HG02970 (cell line): ENCODE measurements around the gene ASPG.

Experiments
- ATAC-seq: cut with Tn5 transposase; IDR thresholded peaks from one replicate; pipeline ENCODE4 v1.9.1; 2021; ENCODE audit warnings: mild to moderate bottlenecking, moderate library complexity, moderate number of reproducible peaks; ENCODE audit not compliant: unreplicated experiment, low FRiP score

The ASPG gene

GRCh38 chr14:104073764-104074163 lies 11.7 kb upstream of the ASPG start:
- no peak for ATAC-seq

- ATAC-seq = no peak
These were observed 9.9 kb upstream of the ASPG start for GRCh38 chr14:104075530-104076151.

- ATAC-seq = no peak
These were observed 8.8 kb upstream of the ASPG start for GRCh38 chr14:104076743-104077142.

- ATAC-seq = no peak
These were observed 7.5 kb upstream of the ASPG start for GRCh38 chr14:104078031-104078455.

- ATAC-seq = no peak
These were observed 4.9 kb upstream of the ASPG start for GRCh38 chr14:104080376-104081260.

GRCh38 chr14:104081261-104081835 lies 4.2 kb upstream of the ASPG start:
- ATAC-seq = no peak

- no peak for ATAC-seq
These were observed 3.5 kb upstream of the ASPG start for GRCh38 chr14:104081951-104082464.

- ATAC-seq = no peak
These were observed 2.7 kb upstream of the ASPG start for GRCh38 chr14:104082807-104083206.

GRCh38 chr14:104084251-104085002 lies 1.1 kb upstream of the ASPG start:
- no peak for ATAC-seq

- ATAC-seq = no peak
These were observed 345 bp downstream of the ASPG start for GRCh38 chr14:104085889-104086201.

GRCh38 chr14:104086210-104086660 lies 735 bp downstream of the ASPG start:
- no peak for ATAC-seq

- no peak for ATAC-seq
These were observed 1.4 kb downstream of the ASPG start for GRCh38 chr14:104086661-104087461.

GRCh38 chr14:104087505-104087904 lies 2.0 kb downstream of the ASPG start:
- ATAC-seq = no peak

GRCh38 chr14:104087981-104088850 lies 2.7 kb downstream of the ASPG start:
- no peak for ATAC-seq

- ATAC-seq = no peak
These were observed 4.7 kb downstream of the ASPG start for GRCh38 chr14:104090071-104090748.

- no peak for ATAC-seq
These were observed 5.8 kb downstream of the ASPG start for GRCh38 chr14:104091061-104091926.
